GM21390 (cell line): ENCODE data around the gene FAM24B.
A peak's percentile ranks its signal among the peaks of the same experiment; 100 is the strongest.
"Not testable (repeated sequence)": the region's sequence is repeated elsewhere in the genome, so short reads cannot be mapped to it uniquely, and the experiment has no call there.

Experiments
- ATAC-seq: cut with Tn5 transposase; IDR thresholded peaks from one replicate; pipeline ENCODE4 v1.9.1; 2021; ENCODE audit not compliant: unreplicated experiment

The FAM24B gene

GRCh38 chr10:122879339-122880273 lies at the start of gene FAM24B:
TSS of gene FAM24B (minus strand) at chr10:122879581. CDS start at chr10:122850515, 29,066 bp downstream.
- ATAC-seq: peak; percentile 75

- no peak for ATAC-seq
Measured at GRCh38 chr10:122915700-122916099, 36.3 kb upstream of the FAM24B start.

GRCh38 chr10:122911889-122912484 lies 32.6 kb upstream of the FAM24B start:
- no peak for ATAC-seq

GRCh38 chr10:122910310-122910709 lies 30.9 kb upstream of the FAM24B start, which contains the start of gene FAM24A:
TSS of gene FAM24A (plus strand) at chr10:122910610. CDS start at chr10:122911635, 1,025 bp downstream.
- ATAC-seq: no peak

GRCh38 chr10:122903861-122904260 lies 24.5 kb upstream of the FAM24B start:
- ATAC-seq: not testable (repeated sequence)

GRCh38 chr10:122894261-122894944 lies 15.0 kb upstream of the FAM24B start:
- no peak for ATAC-seq

- ATAC-seq: no peak
Measured at GRCh38 chr10:122884166-122884565, 4.8 kb upstream of the FAM24B start.

GRCh38 chr10:122882766-122883165 lies 3.4 kb upstream of the FAM24B start:
- ATAC-seq: no peak

GRCh38 chr10:122878799-122879338 lies 512 bp downstream of the FAM24B start:
- no peak for ATAC-seq

- ATAC-seq: no peak
Measured at GRCh38 chr10:122877264-122877663, 2.1 kb downstream of the FAM24B start.

GRCh38 chr10:122876467-122876855 lies 2.9 kb downstream of the FAM24B start:
- no peak for ATAC-seq

GRCh38 chr10:122875843-122876466 lies 3.4 kb downstream of the FAM24B start:
- no peak for ATAC-seq

- not testable (repeated sequence) for ATAC-seq
Measured at GRCh38 chr10:122871947-122872346, 7.4 kb downstream of the FAM24B start.

GRCh38 chr10:122868768-122869167 lies 10.6 kb downstream of the FAM24B start:
- not testable (repeated sequence) for ATAC-seq

- not testable (repeated sequence) for ATAC-seq
Measured at GRCh38 chr10:122866757-122867482, 12.5 kb downstream of the FAM24B start.

GRCh38 chr10:122864901-122865300 lies 14.5 kb downstream of the FAM24B start:
- ATAC-seq: no peak

GRCh38 chr10:122864194-122864592 lies 15.2 kb downstream of the FAM24B start:
- no peak for ATAC-seq

GRCh38 chr10:122863216-122864193 lies 15.9 kb downstream of the FAM24B start:
- ATAC-seq: no peak

GRCh38 chr10:122861711-122862161 lies 17.6 kb downstream of the FAM24B start:
- no peak for ATAC-seq
